Stimulated activated CD8-positive, alpha-beta memory T cell treated with anti-CD3 and anti-CD28 coated beads, Interleukin-12 subunit alpha, Interleukin-12 subunit beta, amount 100 ng/mL, for 1 hour (primary cell): ENCODE measurements around the gene SLC12A6.
"Not testable (repeated sequence)": the region's sequence is repeated elsewhere in the genome, so short reads cannot be mapped to it uniquely, and the experiment has no call there.

Source experiments
- DNase-seq: peaks from one replicate; pipeline ENCODE4 v3.0.0-alpha.2; 2020; ENCODE audit warnings: low read depth

SLC12A6 gene

DNA sequence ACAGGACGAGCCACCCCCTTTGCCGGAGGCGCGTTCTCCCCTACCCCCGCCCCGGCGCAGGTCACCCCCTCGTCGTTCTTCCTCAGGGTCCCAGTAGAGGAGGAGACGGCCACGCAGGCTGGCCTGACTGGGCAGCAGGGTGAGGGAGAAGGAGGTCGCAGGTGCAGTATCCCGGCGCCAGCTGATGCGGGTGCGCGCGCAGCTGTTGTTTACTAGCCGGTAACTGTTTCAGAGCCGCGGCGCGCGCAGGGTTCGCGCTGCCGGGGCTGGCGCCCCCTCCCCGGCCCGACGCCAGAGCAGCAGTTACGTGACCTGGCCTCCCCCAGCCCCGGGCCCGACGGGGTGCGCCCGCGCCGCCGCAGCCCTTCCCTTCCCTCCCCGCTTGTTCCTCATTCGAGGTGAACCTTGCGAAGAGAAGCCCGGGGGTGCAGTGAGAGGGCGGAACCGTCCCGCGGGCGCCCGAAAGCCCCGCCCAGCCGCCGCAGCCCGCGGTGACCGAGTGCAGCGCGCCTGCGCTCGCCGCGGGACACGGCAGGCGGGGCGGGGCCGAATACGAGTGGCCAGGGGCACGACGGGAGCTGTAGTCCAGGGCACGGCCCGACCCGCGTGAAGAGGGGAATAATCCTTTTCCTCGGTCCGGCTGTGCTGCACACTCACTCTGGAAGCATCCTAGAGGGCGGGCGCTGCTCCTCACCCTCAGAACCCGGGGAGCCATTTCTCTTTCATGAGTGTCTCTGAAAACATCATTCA lies at the start of gene SLC12A6:
Gene SLC12A6 (minus strand): TSS at position 225 of the 750 bp plus-strand sequence. CDS start 1,101 bp downstream, outside the sequence.
- DNase-seq, result peak; percentile 78

DNA sequence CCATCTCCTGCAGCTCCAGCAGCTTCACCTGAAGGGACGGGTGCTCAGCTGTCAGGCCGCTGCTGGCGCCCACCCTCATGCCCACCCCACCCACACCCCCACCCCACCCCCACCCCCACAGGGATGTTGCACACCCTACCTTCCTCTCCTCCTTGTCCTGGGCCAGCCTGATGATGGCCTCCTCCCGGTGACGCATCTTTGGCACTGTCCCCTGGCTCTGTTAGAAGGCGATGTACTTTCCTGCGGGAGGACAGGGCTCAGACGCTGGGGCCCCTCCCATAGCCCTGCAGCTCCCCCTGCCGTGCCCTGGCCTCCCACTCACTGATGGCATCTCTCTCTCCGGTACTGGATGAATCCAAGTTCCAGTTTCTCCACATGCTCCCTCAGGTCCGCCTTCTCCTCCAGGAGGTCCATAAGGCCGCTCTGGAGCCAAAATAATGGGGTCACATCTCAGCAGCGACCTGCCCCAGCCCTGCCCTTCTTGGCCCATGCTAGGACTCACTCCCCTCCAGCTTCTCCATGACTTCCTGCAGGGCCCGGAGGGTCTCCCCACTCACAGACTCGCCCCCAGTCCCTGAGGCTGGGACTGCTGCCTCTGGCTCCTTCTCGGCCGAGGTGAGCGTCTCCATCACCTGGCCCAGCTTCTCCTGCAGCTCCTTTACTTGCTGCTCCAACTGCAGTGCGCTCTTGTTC lies 44.4 kb upstream of the SLC12A6 start:
- not testable (repeated sequence) for DNase-seq

DNA sequence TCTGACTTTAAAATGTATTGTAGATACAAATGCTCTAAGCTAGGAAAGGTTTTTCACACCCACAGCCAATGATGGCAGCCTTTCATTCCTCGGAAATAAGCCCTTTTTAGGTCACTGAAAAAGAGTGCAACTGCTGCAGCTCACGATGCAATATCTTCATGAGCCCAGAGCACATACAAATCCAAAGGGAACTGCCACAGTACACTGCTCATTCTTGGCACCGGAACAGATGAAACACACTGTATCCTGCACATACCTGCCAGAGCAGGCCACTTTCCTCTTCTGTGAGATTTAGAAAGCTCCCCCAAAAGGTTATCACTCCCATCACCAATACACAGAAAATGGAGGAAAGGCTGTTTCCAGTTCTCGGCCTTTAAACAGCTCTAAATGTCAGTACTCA lies 42.9 kb upstream of the SLC12A6 start:
- not testable (repeated sequence) for DNase-seq

DNA sequence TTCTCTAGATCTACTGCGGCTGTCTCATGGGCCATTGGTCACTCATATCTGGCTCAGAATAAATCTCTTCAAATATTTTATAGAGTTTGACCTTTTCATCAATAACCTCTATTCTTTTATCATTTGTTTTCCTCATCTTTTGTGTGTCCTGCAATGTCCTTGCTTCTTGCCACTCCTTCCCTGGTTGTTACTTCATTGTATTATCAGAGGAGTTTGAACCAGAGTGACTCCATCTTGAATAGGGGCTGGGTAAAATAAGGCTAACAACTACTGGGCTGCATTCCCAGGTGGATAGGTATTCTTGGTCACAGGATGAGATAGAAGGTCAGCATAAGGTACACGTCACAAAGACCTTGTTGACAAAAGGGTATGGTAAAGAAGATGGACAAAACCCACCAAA lies 39.3 kb upstream of the SLC12A6 start:
- no peak for DNase-seq

DNA sequence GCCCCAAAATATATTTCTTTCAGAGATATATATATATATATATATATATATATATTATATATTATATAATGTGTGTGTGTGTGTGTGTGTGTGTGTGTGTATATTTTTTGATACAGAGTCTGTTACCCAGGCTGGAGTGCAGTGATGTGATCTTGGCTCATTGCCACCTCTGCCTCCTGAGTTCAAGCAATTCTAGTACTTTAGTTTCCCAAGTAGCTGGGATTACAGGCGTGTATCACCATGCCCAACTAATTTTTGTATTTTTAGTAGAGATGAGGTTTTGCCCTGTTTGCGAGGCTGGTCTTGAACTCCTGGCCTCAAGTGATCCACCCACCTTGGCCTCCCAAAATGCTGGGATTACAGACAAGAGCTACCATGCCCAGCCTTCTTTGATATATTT lies 38.0 kb upstream of the SLC12A6 start:
- not testable (repeated sequence) for DNase-seq

DNA sequence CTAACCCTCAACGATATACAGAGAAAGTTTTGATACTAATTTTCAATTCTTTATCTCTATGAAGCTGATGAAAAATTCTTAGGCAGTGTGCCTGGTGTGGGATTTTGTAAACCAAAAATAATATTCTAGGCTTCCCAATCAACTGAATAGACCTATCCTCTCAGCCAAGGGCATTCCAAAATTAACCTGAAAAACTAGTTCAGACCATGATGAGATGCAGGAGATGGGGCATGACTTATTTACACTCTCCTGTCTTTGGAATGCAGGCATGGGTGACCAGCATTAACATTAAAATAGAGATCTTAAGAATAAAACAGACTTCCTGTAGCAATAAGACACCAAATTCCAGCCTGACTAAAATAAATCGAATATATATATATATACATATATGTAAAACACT lies 37.2 kb upstream of the SLC12A6 start:
- no peak for DNase-seq

DNA sequence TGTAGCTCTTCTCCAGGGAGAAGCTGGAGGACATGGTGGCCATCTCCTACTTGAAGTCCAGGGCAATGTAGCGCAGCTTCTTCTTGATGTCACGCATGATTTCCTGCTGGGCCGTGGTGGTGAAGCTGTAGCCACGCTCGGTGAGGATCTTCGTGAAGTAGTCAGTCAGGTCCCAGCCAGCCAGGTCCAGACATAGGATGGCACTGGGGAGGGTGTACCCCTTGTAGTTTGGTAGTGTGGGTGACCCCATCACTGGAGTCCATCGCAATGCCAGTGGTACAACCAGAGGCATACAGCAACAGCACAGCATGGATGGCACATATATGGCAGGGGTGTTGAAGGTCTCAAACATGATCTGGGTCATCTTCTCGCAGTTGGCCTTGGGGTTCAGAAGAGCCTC lies 36.4 kb upstream of the SLC12A6 start:
- no peak for DNase-seq

DNA sequence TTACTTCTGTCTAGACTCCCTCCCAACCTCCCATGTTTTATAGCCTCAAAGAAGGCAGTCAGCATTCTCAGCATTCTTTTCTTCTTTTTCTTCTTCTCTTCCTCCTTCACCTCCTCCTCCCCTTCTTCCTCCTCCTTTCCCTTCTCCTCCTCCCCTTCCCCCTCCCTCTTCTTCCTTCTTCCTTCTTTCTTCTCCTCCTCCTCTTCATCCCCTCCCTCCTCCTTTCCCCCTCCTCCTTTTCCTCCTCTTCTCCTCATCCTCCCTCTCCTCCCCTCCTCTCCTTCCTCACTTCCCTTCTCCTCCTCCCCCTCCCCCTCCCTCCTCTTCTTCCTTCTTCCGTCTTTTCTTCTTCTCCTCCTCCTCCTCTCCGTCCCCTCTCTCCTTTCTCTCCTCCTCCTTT lies 33.1 kb upstream of the SLC12A6 start:
- no peak for DNase-seq

DNA sequence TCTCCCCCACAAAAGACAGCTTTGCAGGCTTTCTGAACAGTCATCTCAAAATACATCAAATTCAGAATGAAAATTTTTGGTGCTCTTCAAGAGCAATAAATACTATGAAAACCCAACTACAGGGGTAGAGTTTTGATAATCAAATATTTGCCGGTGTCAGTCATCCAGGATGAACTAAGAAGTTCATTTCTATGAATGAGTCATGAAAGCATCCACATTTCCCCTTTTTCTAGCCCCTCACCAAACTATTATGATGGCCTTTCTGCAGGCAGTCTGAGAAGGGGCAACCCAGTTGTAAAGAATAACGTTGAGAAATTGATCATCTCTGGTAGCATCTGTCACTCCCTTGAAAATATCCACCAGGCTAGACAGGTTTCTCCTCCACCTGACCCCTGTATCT lies 32.5 kb upstream of the SLC12A6 start:
- no peak for DNase-seq

DNA sequence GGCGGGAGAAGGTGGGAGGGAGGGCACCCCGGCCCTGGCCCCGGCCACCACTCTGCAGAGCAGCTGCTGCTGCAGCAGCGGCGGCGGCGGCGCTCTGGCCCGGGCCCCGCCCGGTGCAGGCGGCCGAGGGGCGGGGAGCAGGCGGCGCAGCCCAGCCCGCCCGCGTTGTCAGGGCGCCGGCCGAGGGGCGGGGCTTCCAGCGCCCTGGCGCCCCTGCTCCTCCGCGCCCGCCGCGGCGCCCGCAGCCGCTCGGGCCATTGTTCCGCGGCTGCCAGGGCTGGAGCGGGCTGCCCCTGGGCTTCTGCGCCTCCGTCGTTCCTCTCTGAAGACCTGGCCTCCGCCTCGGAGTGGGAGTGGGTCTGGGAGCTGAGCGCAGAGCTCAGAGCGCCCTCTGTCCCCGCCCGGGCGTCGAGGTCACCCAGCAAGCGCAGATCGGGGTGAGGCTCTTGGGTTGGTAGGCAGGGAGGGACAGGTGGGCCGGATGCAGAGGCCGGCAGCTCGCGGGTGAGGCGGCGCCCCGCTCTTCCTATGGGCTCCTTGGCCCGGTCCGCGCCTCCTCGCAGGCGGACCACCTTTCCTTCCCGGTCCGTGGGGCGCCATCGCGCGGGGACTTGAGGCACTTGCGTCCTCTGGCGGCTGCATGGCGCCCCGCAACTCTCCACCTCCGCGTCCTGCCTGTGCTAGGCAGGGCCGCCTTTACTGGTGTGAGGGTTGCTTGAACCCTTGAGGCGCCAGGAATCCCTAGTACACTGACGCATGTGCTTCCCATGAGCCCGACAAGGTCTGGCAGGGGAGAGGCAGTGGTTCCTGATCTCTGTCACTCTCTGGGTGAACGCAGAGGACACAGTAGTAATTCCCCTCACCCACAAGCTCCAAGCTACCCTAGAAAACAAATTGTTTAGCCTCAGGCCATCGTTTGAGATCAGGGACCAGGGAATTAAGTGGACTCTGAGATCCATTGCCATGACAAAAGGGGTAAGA lies 29.8 kb upstream of the SLC12A6 start, which contains the start of gene LPCAT4:
Gene LPCAT4 (minus strand): TSS at position 96 of the 981 bp plus-strand sequence. CDS start 96 bp downstream, outside the sequence.
- peak; percentile 82 for DNase-seq

DNA sequence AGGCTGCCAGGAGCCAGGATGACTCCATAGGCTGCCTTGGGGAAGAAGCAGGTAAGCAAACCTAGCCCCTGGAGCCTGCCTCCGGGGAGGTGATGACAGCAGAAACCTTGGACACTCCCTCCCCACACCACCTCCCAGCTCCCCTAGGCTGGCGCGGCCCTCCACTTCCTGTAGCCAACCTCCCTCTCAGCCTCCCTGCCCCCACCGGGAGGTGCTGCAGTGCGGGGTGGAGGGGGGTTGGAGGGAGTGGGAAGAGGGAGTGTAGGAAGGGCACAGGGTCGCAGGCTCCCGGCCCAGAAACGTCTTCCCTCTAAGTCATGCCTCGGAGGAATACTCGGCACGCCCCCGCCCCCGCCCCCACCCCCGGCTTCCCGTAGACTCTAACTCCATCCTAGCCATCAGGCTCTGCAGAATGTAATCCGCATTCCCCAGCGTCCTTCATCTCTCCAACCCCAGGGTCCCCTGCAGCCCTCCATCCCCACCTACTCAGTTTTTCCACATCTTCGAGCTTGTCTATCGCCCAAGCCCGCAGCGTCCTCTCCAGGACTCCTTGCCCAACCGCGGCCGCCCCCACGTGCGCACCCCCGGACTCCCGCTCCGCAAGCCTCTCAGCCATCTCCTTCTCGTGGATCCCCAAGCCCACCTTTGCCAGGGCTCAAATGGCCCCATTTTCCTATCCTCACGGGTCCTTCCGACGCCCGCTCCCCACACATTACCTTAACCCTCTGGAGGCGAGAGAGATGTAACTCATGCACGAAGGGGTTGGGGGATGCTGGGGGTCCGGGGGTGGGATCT lies 28.9 kb upstream of the SLC12A6 start:
- DNase-seq, result peak; percentile 18

DNA sequence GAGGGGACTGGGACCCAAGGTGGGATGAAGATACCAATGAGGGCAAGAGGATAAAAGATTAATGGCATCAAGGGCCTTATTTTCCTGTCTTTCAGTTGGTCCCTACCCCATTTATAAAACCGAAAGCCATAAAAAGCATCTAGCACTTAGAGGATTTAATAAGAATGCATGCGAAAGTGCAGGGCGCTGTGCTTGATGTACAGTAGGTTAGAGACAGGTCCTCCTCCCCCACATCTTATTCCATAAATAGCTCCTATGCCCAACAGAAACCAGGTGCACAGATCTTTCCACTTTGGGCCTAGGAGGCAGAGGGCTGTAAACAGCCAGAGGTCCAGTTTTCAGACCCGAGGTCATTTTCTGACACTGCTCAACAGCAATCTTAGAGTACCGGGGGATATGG lies 28.3 kb upstream of the SLC12A6 start:
- DNase-seq, result no peak

DNA sequence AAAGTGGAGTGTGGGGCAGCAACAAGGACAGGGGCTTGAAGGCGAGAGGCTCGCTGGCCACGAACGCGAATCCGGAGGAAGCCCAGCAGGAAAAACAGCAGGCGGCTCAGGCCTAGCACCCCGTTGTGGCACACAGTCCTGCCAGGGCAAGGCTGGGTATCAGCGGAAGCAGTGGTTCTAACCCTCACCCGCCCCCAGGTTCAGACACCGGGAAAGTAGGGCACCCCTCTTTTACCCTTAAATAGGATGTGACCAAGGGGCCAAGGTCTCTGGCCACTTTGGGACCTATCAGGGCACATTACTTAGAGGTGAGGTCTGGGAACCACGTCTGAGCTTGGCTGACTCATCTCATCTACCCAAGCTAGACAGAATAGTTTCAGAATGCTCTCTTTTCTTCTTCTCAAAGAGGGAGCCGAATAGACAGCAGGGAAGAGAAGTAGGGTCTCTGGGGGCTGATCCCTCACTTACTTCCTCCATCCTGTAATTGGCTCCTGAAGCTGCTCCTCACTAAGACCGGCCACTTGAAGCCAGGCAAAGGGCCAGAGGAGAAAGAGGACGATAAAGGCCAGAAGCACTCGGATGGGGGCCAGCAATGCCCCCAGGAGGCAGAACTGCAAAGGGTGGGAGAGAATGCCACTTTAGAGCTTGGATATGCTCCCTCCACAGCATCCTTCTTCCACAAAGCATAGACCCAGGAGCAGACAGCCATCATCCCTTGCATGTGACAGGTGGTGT lies 27.7 kb upstream of the SLC12A6 start:
- DNase-seq, result no peak

DNA sequence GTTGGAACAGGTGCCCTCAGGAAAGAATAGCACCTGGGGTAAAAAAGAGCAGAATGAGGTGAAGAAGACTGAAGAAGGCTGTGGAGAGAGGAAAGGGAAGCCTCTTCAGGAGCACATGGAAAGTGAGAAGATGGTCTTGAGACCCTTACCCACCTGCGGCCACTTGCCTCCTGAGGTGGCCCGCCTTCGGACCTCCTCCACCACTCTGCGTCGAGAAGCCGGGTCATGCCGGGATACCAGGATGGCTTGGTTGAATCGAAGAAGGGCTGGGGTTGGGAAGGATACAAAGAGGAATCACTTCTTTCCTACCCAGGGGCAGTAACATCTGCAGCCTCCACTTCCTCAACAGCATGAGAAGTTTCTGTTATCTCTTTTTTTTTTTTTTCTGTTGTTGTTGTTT lies 26.5 kb upstream of the SLC12A6 start:
- no peak for DNase-seq

DNA sequence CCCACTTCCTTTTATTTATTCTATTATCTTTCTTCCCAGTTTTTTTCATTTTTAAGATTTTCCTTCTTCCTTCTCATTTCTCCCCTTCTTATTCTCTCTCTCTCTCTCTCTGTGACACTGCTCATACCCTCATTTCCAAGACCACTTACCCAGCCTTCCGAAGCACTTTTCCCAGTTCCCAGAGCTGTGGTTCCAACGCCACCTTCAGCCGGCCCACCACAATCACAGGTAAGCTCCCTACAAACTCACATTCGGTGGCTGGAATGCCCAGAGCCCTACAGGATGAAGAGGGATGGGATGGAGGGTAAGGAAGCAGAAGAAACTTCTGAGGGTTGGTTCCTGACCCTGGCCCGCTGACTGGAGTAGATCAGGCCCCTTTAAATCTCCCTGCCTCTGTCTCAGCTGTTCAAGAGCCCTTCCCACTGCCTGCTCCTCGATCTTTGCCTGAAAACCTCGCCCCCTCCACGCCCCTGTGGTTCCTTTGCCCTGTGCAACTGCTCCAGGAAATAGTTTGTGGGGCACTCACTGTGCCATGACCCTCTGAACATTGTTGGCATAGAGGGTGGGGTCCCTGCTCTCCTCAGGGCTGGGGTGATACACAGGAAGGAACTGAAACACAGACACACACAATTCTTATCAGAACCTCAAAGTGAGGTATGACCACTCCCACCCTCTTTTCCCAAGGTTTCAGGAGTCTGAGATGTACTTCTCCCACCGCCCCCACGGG lies 24.6 kb upstream of the SLC12A6 start:
- no peak for DNase-seq

DNA sequence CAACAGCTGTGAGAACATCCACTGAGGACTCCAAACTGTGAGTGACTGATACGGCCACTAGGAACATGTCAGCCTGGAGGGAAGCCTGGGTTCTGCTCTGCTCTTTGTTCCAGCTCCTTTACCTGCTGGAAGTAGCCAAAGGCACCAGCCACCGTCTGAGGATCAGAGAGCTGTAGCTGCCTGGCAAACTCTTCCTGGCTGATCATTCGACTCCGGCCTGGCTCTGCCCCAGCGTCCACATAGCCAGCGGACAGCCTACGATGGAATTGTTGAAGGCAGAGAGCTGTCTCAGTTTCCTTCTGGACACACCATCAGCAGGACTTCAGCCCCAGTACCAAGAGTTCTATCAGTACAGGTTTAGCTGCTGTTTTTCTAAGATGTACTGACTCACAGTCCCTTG lies 23.7 kb upstream of the SLC12A6 start:
- DNase-seq, result no peak

DNA sequence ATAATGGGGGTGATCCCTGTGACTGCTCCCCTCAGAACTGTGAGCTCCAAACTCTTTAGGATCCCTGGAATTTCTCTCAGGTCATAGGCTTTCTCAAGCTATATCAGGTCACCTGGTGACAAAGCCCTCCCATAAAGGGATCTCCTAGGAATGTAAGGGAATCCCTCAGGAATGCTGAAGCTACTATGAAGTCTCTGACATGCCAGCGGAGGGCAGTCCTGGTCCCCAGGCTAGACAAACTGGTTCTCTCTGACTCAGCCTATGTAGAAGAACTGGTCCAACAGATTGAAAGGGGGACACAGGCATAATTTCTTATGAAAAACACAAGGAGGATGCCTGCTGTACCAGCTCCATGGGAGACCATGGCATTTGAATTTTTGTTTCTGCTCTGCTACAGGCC lies 22.7 kb upstream of the SLC12A6 start:
- DNase-seq, result no peak

DNA sequence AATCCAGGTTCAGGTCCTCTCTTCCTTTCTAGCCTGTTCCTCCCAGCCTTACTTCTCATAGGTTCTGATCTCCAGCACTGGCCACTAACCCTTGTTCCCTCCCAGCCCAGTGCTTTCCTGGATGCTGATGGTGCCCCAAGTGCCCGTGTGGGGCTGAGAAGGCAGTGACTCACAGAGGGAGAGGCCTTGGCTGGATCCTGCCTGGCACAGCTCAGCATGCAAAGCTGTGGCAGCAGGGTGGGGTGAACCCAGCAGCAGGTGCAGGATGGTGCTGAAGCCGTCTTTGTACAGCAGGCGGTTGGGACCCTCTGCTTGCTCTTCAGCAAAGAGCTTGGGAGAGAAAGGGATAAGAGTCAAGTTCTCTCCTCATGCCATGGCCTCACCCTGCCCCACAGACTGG lies 21.8 kb upstream of the SLC12A6 start:
- no peak for DNase-seq

DNA sequence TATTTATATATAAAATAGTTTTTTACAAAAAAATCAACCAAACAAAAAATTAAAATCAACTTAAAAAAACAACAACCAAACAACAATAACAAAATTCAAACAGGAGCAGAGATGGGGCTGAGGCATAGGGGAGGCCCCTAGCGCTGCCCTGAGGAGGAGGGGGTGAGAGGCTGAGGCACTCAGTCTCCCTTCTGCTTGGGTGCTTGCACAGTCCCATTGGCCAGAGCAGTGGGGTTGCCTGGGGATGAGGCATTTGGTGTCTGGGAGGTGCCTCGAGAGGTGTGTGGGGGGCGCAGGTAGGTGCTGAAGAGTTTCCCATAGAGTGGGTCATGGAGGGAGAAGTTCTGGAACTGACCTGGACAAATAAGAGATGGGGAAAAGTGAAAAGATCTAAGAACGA lies 21.4 kb upstream of the SLC12A6 start:
- no peak for DNase-seq

DNA sequence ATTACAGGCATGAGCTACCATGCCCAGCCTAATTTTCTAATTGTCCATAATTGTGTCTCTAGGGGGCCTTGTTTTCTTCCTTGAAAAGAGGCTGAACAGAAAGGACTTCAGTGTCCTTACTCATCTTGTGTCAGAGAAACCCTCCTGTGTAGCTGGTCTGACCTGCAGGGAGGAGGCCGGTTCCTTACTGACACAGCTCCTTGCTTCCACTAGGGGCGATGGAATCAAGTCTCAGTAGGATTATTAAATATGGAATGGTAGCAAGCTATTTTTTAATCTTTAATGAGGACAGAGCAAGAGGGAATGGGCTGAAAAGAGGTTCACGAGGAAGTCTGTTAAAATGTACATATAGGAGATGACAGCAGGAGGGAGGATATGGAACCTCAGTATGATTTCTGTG lies 20.8 kb upstream of the SLC12A6 start:
- no peak for DNase-seq
